DOHH2 (cell line): ENCODE results near the gene PDE4B.

ENCODE experiments used
- EZH2phosphoT487 ChIP-seq: fragments of 200-600 bp; sonication (generic); IDR thresholded peaks from 2 replicates; pipeline ENCODE4 v1.6.1; 2017; ENCODE audit warnings: borderline replicate concordance, mild to moderate bottlenecking, antibody characterized with exemption, low read length, moderate library complexity, mixed read lengths
- TF ChIP-seq, protein P1 (sequence below): fragments of 200-600 bp; sonication (generic); IDR thresholded peaks from one replicate; pipeline ENCODE4 v1.5.1; 2014; ENCODE audit warnings: antibody characterized with exemption, mild to moderate bottlenecking, low read depth, low read length; ENCODE audit not compliant: poor library complexity, severe bottlenecking

- TF ChIP-seq, protein P1, sequence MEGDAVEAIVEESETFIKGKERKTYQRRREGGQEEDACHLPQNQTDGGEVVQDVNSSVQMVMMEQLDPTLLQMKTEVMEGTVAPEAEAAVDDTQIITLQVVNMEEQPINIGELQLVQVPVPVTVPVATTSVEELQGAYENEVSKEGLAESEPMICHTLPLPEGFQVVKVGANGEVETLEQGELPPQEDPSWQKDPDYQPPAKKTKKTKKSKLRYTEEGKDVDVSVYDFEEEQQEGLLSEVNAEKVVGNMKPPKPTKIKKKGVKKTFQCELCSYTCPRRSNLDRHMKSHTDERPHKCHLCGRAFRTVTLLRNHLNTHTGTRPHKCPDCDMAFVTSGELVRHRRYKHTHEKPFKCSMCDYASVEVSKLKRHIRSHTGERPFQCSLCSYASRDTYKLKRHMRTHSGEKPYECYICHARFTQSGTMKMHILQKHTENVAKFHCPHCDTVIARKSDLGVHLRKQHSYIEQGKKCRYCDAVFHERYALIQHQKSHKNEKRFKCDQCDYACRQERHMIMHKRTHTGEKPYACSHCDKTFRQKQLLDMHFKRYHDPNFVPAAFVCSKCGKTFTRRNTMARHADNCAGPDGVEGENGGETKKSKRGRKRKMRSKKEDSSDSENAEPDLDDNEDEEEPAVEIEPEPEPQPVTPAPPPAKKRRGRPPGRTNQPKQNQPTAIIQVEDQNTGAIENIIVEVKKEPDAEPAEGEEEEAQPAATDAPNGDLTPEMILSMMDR = no peak
- TF ChIP-seq EZH2phosphoT487 = no peak
Measured at GRCh38 chr1:66365635-66366034, 572.9 kb downstream of the PDE4B start.
